ENCODE measurements around the gene BARHL1. TPM values are rescaled to one million over a fixed set of nuclear protein-coding genes. Genes with fewer than 3 reads are reported as not detected.

Gene BARHL1
- total and polyA plus RNA-seq, 2 experiments from 2014 or later, result not detected

DNA sequence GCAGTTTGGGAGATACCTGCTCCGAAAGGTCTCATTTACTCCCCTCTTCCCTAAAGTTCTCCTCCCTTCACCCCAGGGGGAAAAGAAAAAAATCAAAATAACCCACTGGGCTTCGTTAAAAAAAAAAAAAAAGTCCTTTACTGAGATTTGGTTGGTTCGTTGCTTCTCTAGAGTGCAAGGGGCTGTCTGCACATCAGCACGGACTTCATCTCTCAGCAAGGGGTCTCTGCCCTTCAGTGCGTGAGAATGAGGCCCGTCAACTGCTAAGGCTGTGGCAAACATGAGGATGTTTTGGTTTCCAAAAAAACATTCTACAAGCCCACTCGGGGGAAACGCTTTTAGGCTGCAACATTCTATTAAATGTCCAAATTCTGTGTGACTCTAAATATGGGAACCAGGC lies 10.0 kb downstream of the BARHL1 start:
- H3K27ac ChIP-seq (ENCODE audit: low read depth), result no peak overlapping the region
- H3K4me1 ChIP-seq (ENCODE audit: insufficient read depth), result peaks cover 35% of the 10 kb centered on the region
- ATAC-seq (no peak), DNase-seq (ENCODE audit: low spot score) (peak; percentile 46)
- no peaks in the 10 kb centered on the region for H3K36me3 ChIP-seq (ENCODE audit: insufficient read depth)
- peaks cover 31% of the 10 kb centered on the region for H3K4me1 Mint-ChIP-seq
- H4K20me1 ChIP-seq (replicated peaks; ENCODE audit: insufficient read depth), result no peaks in the 10 kb centered on the region; the same call in 1 of the 2 replicates
- H3K9me3 Mint-ChIP-seq, result no peaks in the 10 kb centered on the region
- H2AFZ ChIP-seq, result no peak overlapping the region
- TF ChIP-seq POLR2AphosphoS5 (IDR thresholded peaks at IDR 0.05; ENCODE audit: low read depth) (no peak), STAT1 (IDR thresholded peaks at IDR 0.05; ENCODE audit: unreplicated experiment) (no peak), EZH2 (IDR thresholded peaks at IDR 0.05; ENCODE audit: low read depth, unreplicated experiment) (peak; percentile 1), NANOG (IDR thresholded peaks at IDR 0.05; ENCODE audit: borderline replicate concordance) (no peak)
- H3K4me3 Mint-ChIP-seq, result peak overlapping the region; percentile 66
- H3K27ac Mint-ChIP-seq, result no peak overlapping the region
- peak overlapping the region; percentile 58 for H3K4me3 ChIP-seq
- no peaks in the 10 kb centered on the region for H3K79me2 ChIP-seq (replicated peaks; ENCODE audit: insufficient read depth)
- peaks cover 18% of the 10 kb centered on the region for H3K36me3 Mint-ChIP-seq (ENCODE audit: low read depth)
- 0 out of 2 replicates have a peak, but pooled peaks cover 13% of the 10 kb centered on the region for H3F3A ChIP-seq (replicated peaks; ENCODE audit: low read depth)
- H3K4me2 ChIP-seq, result peak overlapping the region; percentile 80
- H3K27me3 ChIP-seq (ENCODE audit: insufficient read depth), result peaks cover 63% of the 10 kb centered on the region
- H3K9me2 ChIP-seq (ENCODE audit: insufficient read depth), result no peaks in the 10 kb centered on the region
- H3K27me3 Mint-ChIP-seq (ENCODE audit: insufficient read depth, low read depth, poor library complexity), result peaks cover 56% of the 10 kb centered on the region

DNA sequence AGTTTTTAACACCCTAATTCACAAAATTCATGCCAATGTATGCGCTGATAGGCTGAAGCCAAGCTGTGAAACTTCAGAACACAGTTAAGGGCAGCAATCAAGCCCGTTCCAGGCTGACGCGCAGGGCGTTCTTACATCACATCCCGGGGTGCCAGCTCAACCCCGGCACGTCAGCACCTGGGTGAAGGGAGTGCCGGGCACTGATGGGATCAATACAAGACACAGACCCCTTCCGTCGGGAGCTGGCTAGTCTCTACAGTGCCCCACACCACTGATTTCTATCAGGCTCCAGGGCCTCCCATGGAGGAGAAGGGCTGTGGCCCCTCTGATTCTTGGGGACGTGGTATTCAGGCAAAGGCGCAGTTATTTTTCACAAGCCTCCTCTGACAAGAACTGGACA lies 12.0 kb downstream of the BARHL1 start:
- Histone ChIP-seq H2AFZ (no peak overlapping the region), H3K9me2 (ENCODE audit: insufficient read depth) (no peaks in the 10 kb centered on the region), H3K4me1 (ENCODE audit: insufficient read depth) (peaks cover 31% of the 10 kb centered on the region), H3K4me2 (no peak overlapping the region), H3K27me3 (ENCODE audit: insufficient read depth) (peaks cover 43% of the 10 kb centered on the region), H3F3A (replicated peaks; ENCODE audit: low read depth) (0 out of 2 replicates have a peak, but pooled peaks cover 10% of the 10 kb centered on the region), H3K4me3 (no peak overlapping the region), H4K20me1 (replicated peaks; ENCODE audit: insufficient read depth) (peaks cover 4% of the 10 kb centered on the region), H3K36me3 (ENCODE audit: insufficient read depth) (no peaks in the 10 kb centered on the region), H3K27ac (ENCODE audit: low read depth) (no peak overlapping the region), H3K79me2 (replicated peaks; ENCODE audit: insufficient read depth) (no peaks in the 10 kb centered on the region)
- ATAC-seq (no peak), DNase-seq (ENCODE audit: low spot score) (no peak)
- no peaks in the 10 kb centered on the region for H3K9me3 Mint-ChIP-seq
- peaks cover 38% of the 10 kb centered on the region for H3K27me3 Mint-ChIP-seq (ENCODE audit: insufficient read depth, low read depth, poor library complexity)
- peaks cover 37% of the 10 kb centered on the region for H3K4me1 Mint-ChIP-seq
- no peak overlapping the region for H3K4me3 Mint-ChIP-seq
- H3K36me3 Mint-ChIP-seq (ENCODE audit: low read depth), result peaks cover 18% of the 10 kb centered on the region; the same call in 2 of the 3 replicates
- no peak overlapping the region for H3K27ac Mint-ChIP-seq
- TF ChIP-seq CREB1 (CRISPR knock-in tag; IDR thresholded peaks at IDR 0.05; ENCODE audit: low read depth) (no peak), EZH2phosphoT487 (IDR thresholded peaks at IDR 0.05; ENCODE audit: unreplicated experiment) (no peak), NANOG (IDR thresholded peaks at IDR 0.05; ENCODE audit: borderline replicate concordance) (no peak), ZNF331 (CRISPR knock-in tag; IDR thresholded peaks at IDR 0.05; ENCODE audit: low read depth) (no peak), JUNB (IDR thresholded peaks at IDR 0.05; ENCODE audit: unreplicated experiment) (no peak)
- TF ChIP-seq, protein P1, sequence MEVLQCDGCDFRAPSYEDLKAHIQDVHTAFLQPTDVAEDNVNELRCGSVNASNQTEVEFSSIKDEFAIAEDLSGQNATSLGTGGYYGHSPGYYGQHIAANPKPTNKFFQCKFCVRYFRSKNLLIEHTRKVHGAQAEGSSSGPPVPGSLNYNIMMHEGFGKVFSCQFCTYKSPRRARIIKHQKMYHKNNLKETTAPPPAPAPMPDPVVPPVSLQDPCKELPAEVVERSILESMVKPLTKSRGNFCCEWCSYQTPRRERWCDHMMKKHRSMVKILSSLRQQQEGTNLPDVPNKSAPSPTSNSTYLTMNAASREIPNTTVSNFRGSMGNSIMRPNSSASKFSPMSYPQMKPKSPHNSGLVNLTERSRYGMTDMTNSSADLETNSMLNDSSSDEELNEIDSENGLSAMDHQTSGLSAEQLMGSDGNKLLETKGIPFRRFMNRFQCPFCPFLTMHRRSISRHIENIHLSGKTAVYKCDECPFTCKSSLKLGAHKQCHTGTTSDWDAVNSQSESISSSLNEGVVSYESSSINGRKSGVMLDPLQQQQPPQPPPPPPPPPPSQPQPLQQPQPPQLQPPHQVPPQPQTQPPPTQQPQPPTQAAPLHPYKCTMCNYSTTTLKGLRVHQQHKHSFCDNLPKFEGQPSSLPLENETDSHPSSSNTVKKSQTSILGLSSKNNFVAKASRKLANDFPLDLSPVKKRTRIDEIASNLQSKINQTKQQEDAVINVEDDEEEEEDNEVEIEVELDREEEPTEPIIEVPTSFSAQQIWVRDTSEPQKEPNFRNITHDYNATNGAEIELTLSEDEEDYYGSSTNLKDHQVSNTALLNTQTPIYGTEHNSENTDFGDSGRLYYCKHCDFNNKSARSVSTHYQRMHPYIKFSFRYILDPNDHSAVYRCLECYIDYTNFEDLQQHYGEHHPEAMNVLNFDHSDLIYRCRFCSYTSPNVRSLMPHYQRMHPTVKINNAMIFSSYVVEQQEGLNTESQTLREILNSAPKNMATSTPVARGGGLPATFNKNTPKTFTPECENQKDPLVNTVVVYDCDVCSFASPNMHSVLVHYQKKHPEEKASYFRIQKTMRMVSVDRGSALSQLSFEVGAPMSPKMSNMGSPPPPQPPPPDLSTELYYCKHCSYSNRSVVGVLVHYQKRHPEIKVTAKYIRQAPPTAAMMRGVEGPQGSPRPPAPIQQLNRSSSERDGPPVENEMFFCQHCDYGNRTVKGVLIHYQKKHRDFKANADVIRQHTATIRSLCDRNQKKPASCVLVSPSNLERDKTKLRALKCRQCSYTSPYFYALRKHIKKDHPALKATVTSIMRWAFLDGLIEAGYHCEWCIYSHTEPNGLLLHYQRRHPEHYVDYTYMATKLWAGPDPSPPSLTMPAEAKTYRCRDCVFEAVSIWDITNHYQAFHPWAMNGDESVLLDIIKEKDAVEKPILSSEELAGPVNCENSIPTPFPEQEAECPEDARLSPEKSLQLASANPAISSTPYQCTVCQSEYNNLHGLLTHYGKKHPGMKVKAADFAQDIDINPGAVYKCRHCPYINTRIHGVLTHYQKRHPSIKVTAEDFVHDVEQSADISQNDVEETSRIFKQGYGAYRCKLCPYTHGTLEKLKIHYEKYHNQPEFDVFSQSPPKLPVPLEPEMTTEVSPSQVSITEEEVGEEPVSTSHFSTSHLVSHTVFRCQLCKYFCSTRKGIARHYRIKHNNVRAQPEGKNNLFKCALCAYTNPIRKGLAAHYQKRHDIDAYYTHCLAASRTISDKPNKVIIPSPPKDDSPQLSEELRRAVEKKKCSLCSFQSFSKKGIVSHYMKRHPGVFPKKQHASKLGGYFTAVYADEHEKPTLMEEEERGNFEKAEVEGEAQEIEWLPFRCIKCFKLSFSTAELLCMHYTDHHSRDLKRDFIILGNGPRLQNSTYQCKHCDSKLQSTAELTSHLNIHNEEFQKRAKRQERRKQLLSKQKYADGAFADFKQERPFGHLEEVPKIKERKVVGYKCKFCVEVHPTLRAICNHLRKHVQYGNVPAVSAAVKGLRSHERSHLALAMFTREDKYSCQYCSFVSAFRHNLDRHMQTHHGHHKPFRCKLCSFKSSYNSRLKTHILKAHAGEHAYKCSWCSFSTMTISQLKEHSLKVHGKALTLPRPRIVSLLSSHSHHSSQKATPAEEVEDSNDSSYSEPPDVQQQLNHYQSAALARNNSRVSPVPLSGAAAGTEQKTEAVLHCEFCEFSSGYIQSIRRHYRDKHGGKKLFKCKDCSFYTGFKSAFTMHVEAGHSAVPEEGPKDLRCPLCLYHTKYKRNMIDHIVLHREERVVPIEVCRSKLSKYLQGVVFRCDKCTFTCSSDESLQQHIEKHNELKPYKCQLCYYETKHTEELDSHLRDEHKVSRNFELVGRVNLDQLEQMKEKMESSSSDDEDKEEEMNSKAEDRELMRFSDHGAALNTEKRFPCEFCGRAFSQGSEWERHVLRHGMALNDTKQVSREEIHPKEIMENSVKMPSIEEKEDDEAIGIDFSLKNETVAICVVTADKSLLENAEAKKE (CRISPR knock-in tag; IDR thresholded peaks at IDR 0.05), result no peak
- TF ChIP-seq, protein P2, sequence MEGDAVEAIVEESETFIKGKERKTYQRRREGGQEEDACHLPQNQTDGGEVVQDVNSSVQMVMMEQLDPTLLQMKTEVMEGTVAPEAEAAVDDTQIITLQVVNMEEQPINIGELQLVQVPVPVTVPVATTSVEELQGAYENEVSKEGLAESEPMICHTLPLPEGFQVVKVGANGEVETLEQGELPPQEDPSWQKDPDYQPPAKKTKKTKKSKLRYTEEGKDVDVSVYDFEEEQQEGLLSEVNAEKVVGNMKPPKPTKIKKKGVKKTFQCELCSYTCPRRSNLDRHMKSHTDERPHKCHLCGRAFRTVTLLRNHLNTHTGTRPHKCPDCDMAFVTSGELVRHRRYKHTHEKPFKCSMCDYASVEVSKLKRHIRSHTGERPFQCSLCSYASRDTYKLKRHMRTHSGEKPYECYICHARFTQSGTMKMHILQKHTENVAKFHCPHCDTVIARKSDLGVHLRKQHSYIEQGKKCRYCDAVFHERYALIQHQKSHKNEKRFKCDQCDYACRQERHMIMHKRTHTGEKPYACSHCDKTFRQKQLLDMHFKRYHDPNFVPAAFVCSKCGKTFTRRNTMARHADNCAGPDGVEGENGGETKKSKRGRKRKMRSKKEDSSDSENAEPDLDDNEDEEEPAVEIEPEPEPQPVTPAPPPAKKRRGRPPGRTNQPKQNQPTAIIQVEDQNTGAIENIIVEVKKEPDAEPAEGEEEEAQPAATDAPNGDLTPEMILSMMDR (conservative IDR thresholded peaks at IDR 0.05; ENCODE audit: low read depth in 2 of 2), result no peak
- TF ChIP-seq, protein P3, sequence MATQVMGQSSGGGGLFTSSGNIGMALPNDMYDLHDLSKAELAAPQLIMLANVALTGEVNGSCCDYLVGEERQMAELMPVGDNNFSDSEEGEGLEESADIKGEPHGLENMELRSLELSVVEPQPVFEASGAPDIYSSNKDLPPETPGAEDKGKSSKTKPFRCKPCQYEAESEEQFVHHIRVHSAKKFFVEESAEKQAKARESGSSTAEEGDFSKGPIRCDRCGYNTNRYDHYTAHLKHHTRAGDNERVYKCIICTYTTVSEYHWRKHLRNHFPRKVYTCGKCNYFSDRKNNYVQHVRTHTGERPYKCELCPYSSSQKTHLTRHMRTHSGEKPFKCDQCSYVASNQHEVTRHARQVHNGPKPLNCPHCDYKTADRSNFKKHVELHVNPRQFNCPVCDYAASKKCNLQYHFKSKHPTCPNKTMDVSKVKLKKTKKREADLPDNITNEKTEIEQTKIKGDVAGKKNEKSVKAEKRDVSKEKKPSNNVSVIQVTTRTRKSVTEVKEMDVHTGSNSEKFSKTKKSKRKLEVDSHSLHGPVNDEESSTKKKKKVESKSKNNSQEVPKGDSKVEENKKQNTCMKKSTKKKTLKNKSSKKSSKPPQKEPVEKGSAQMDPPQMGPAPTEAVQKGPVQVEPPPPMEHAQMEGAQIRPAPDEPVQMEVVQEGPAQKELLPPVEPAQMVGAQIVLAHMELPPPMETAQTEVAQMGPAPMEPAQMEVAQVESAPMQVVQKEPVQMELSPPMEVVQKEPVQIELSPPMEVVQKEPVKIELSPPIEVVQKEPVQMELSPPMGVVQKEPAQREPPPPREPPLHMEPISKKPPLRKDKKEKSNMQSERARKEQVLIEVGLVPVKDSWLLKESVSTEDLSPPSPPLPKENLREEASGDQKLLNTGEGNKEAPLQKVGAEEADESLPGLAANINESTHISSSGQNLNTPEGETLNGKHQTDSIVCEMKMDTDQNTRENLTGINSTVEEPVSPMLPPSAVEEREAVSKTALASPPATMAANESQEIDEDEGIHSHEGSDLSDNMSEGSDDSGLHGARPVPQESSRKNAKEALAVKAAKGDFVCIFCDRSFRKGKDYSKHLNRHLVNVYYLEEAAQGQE (IDR thresholded peaks at IDR 0.05; ENCODE audit: unreplicated experiment), result no peak
